ENCODE results near the gene DLL4. TPM values are rescaled to one million over a fixed set of nuclear protein-coding genes. Genes with fewer than 3 reads are reported as not detected.

Gene DLL4
- polyA plus RNA-seq, 1 donor from 2014 or later, result not detected

DNA sequence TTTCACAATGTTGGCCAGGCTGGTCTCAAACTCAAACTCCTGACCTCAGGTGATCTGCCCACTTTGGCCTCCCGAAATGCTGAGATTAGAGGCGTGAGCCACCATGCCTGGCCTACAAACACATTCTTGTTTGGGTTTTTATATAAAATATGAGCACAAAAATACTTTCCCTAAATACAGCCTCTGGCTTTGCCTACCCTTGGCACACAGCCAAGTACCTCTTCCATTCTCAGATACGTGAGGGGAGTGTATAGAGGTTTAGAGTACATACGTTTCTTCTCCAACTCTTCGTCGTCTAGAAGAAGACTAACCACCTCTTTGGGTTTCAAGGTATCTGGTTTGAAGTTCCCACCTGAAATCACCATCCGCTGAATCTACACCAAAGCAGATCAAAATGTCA lies 57.7 kb downstream of the DLL4 start:
- Mint-ChIP-seq H3K4me3 (no peak overlapping the region), H3K27ac (no peak overlapping the region), H3K4me1 (no peaks in the 10 kb centered on the region), H3K36me3 (peaks cover 9% of the 10 kb centered on the region), H3K9me3 (no peaks in the 10 kb centered on the region), H3K27me3 (no peaks in the 10 kb centered on the region)

DNA sequence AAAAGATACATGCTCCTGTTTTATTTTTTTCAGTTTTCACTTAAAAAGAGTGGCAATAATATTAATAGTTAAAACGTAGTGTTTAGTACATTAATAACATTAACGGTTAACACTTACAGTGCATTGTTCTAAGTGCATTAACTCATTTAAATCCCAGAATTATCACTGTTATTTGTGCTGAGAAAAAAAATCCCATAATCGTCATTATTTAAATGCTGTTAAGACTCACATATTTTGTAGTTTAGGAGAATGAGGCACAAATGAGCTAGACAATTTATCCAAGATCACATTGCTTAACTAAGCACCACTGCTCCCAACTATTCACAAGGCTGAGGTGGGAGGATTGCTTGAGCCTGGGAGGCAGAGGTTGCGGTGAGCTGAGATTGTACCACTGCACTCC lies 59.0 kb downstream of the DLL4 start:
- peaks cover 7% of the 10 kb centered on the region for H3K36me3 Mint-ChIP-seq
- H3K4me1 Mint-ChIP-seq, result no peaks in the 10 kb centered on the region
- H3K27ac Mint-ChIP-seq, result no peak overlapping the region
- H3K27me3 Mint-ChIP-seq, result no peaks in the 10 kb centered on the region
- H3K4me3 Mint-ChIP-seq, result no peak overlapping the region
- H3K9me3 Mint-ChIP-seq, result no peaks in the 10 kb centered on the region

Other genes starting within 250 kb of the DLL4 start
- 0.45 TPM for gene RAD51, start 234.2 kb upstream of the DLL4 start, polyA plus RNA-seq
- gene RMDN3, start 174.1 kb upstream of the DLL4 start, polyA plus RNA-seq, result 18.3 TPM
- gene GCHFR, start 165.3 kb upstream of the DLL4 start, polyA plus RNA-seq, result 44.2 TPM
- 0.09 TPM for gene C15orf62, start 159.4 kb upstream of the DLL4 start, polyA plus RNA-seq
- 16.0 TPM for gene ZFYVE19, start 122.3 kb upstream of the DLL4 start, polyA plus RNA-seq
- gene DNAJC17, start 121.9 kb upstream of the DLL4 start, polyA plus RNA-seq, result 34.0 TPM
- gene PPP1R14D, start 100.6 kb upstream of the DLL4 start, polyA plus RNA-seq, result 0.56 TPM
- 12.6 TPM for gene SPINT1, start 85.3 kb upstream of the DLL4 start, polyA plus RNA-seq
- not detected for gene RHOV, start 55.1 kb upstream of the DLL4 start, polyA plus RNA-seq
- 27.0 TPM for gene VPS18, start 34.9 kb upstream of the DLL4 start, polyA plus RNA-seq
- 0.84 TPM for gene CHAC1, start 24.1 kb downstream of the DLL4 start, polyA plus RNA-seq
- 7.4 TPM for gene INO80, start 186.9 kb downstream of the DLL4 start, polyA plus RNA-seq

Data from IgD-negative memory B cell (primary cell).